ENCODE measurements around the gene NR4A2. TPM values are rescaled to one million over a fixed set of nuclear protein-coding genes. Genes with fewer than 3 reads are reported as not detected.

The NR4A2 gene
- total and polyA plus RNA-seq, 2 experiments from 2014 or later = 0.35 to 0.36 TPM

GRCh38 chr2:156339865-156340264, 7.3 kb upstream of the NR4A2 start:
- TF ChIP-seq, protein P1, sequence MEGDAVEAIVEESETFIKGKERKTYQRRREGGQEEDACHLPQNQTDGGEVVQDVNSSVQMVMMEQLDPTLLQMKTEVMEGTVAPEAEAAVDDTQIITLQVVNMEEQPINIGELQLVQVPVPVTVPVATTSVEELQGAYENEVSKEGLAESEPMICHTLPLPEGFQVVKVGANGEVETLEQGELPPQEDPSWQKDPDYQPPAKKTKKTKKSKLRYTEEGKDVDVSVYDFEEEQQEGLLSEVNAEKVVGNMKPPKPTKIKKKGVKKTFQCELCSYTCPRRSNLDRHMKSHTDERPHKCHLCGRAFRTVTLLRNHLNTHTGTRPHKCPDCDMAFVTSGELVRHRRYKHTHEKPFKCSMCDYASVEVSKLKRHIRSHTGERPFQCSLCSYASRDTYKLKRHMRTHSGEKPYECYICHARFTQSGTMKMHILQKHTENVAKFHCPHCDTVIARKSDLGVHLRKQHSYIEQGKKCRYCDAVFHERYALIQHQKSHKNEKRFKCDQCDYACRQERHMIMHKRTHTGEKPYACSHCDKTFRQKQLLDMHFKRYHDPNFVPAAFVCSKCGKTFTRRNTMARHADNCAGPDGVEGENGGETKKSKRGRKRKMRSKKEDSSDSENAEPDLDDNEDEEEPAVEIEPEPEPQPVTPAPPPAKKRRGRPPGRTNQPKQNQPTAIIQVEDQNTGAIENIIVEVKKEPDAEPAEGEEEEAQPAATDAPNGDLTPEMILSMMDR (IDR thresholded peaks at IDR 0.05; ENCODE audit: low read depth, low read length) = no peak
- no peak for DNase-seq (ENCODE audit: low read depth in 1 of 2, low spot score in 1 of 2)
- no peaks in the 10 kb centered on the region for H3K36me3 ChIP-seq
- peaks cover 4% of the 10 kb centered on the region for H3K4me1 ChIP-seq (ENCODE audit: low read depth)
- no peak overlapping the region for H3K4me3 ChIP-seq
- no peak overlapping the region for H3K27ac ChIP-seq
- H3K9me3 ChIP-seq (ENCODE audit: low read depth) = no peaks in the 10 kb centered on the region
- no peaks in the 10 kb centered on the region for H3K27me3 ChIP-seq

DNA sequence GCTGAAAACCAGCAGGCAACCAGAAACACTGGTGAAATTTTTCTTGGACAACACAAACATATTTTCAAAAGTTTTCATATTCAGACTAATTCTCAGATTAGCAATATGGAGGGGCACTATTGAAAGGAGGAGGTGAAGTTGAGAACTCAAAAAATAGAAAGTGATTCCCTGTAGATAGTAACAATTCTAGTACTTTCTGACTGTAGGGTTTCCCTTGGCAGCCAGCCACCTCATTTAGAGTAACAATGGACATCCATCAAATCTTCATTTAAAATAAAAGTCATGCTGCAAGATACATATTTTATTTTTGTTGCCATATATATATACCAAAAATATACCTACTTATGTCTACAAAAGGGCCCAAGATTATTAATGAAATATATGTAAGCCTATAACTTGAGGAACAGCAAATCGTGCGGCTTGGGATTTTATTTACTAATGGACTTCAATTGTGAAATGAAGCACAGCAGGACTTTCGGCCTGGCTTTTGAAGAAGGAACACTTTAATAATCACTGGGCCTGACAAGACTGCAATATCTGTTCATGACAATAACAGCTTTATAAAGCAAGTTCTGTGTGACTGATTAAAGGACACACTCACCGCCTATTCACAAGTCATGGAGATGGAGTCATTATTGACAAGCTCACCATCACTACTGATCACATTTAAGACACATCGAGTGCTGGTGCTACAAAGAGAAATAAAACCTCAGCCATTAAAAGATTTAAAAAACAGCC, 6.8 kb upstream of the NR4A2 start:
- H3K4me3 ChIP-seq = no peak overlapping the region
- TF ChIP-seq, protein P1 (IDR thresholded peaks at IDR 0.05; ENCODE audit: low read depth, low read length) = no peak
- no peaks in the 10 kb centered on the region for H3K9me3 ChIP-seq (ENCODE audit: low read depth)
- H3K27me3 ChIP-seq = no peaks in the 10 kb centered on the region
- no peak for DNase-seq (ENCODE audit: low read depth in 1 of 2, low spot score in 1 of 2)
- H3K36me3 ChIP-seq = no peaks in the 10 kb centered on the region
- no peak overlapping the region for H3K27ac ChIP-seq
- no peaks in the 10 kb centered on the region for H3K4me1 ChIP-seq (ENCODE audit: low read depth)

GRCh38 chr2:156338578-156338977, 6.1 kb upstream of the NR4A2 start:
- Histone ChIP-seq H3K4me1 (ENCODE audit: low read depth) (no peaks in the 10 kb centered on the region), H3K27me3 (no peaks in the 10 kb centered on the region), H3K4me3 (no peak overlapping the region), H3K27ac (no peak overlapping the region), H3K36me3 (no peaks in the 10 kb centered on the region), H3K9me3 (ENCODE audit: low read depth) (no peaks in the 10 kb centered on the region)
- TF ChIP-seq, protein P1 (IDR thresholded peaks at IDR 0.05; ENCODE audit: low read depth, low read length) = no peak
- no peak for DNase-seq (ENCODE audit: low read depth in 1 of 2, low spot score in 1 of 2)

DNA sequence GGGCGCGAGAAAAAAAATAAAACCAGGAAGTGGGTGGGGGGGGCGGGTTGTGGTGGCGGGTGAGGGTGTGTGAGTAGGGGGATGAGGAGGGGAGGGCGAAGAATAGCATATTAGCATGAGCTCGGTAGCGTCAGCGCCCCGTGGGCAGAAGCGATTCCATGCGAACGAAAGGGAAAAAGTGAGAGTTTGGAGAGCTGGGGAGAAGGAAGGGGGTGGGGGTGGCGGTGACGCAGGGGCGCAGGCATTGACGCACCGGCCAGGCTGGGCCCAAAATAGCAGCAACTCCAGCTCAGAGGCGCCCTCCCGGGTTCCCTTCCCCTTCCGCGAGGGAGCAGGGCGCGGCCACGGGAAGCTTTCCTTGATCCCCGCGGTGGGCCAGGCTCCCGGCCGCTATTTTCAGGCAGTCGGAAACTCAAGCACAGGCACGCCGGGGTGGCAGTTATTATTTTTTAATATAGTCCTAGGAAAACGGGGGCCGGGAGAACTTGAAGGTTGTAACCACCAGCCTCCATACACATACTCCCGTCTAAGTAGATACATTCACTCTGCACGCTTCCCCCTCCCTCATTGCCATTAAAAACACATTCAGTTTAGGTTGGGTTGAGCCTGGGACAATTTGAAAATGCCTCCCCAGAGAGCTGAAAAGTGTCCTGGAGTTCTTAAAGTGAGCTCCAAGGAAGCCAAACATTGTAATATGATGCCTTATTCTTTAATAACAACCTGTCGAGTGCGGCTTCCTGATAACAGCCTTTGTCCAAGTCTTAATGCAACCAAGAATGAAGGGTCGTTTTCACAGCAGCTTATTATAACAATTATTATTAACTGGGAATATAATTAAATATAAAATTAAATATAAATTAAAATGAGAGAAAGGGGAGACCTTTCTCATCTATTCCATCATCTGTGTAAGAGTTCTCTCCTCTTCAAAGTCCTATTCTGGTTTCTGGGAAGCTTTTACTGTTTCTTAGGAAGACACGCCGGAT, 2.3 kb upstream of the NR4A2 start:
- TF ChIP-seq, protein P1 (IDR thresholded peaks at IDR 0.05; ENCODE audit: low read depth, low read length) = peak; percentile 24
- peak overlapping the region; percentile 74 for H3K4me3 ChIP-seq
- H3K9me3 ChIP-seq (ENCODE audit: low read depth) = no peaks in the 10 kb centered on the region
- no peaks in the 10 kb centered on the region for H3K4me1 ChIP-seq (ENCODE audit: low read depth)
- DNase-seq (ENCODE audit: low read depth in 1 of 2, low spot score in 1 of 2) = peak; percentile 92 to 95
- H3K27me3 ChIP-seq = peaks cover 30% of the 10 kb centered on the region
- no peaks in the 10 kb centered on the region for H3K36me3 ChIP-seq
- H3K27ac ChIP-seq = peak overlapping the region; percentile 88

GRCh38 chr2:156333951-156334495, 1.5 kb upstream of the NR4A2 start:
- no peaks in the 10 kb centered on the region for H3K4me1 ChIP-seq (ENCODE audit: low read depth)
- peaks cover 38% of the 10 kb centered on the region for H3K27me3 ChIP-seq
- no peaks in the 10 kb centered on the region for H3K9me3 ChIP-seq (ENCODE audit: low read depth)
- peak in 1 of 2 donors; percentile 84 for DNase-seq (ENCODE audit: low read depth in 1 of 2, low spot score in 1 of 2)
- peak overlapping the region; percentile 88 for H3K27ac ChIP-seq
- peak overlapping the region; percentile 74 for H3K4me3 ChIP-seq
- TF ChIP-seq, protein P1 (IDR thresholded peaks at IDR 0.05; ENCODE audit: low read depth, low read length) = no peak
- no peaks in the 10 kb centered on the region for H3K36me3 ChIP-seq

All from cardiac muscle cell (in vitro differentiated cells and primary cell).